ENCODE results near the gene PALMD. TPM values are rescaled to one million over a fixed set of nuclear protein-coding genes. Genes with fewer than 3 reads are reported as not detected.

Gene PALMD
- total RNA-seq, 1 donor from 2014 or later, result 122 TPM

- DNase-seq (ENCODE audit: missing footprints), result no peak
- no peak for ATAC-seq
- intact Hi-C loops (cut with DNase I), result no loop called here
These were observed 28.5 kb downstream of the PALMD start for GRCh38 chr1:99674115-99675064.

- ATAC-seq, result no peak
- intact Hi-C loops (cut with DNase I), result no loop called here
These were observed 29.4 kb downstream of the PALMD start for GRCh38 chr1:99675292-99675691.

GRCh38 chr1:99675994-99676393, 30.1 kb downstream of the PALMD start:
- DNase-seq (ENCODE audit: missing footprints), result no peak
- no peak for ATAC-seq
- intact Hi-C loops (cut with DNase I), result loop anchor here (2.0 kb wide), 1 partner anchor 29 kb away; the partner anchor contains the start of gene PALMD

More at GRCh38 chr1:99675292-99675691, 29.4 kb downstream of the PALMD start:
- no peak for DNase-seq (ENCODE audit: missing footprints)

- no peak for ATAC-seq
- intact Hi-C loops (cut with DNase I), result loop anchor here (2.0 kb wide), 1 partner anchor 30 kb away; the partner anchor contains the start of gene PALMD
- no peak for DNase-seq (ENCODE audit: missing footprints)
These were observed 31.0 kb downstream of the PALMD start for GRCh38 chr1:99676876-99677275.

GRCh38 chr1:99677416-99677815, 31.5 kb downstream of the PALMD start:
- no peak for DNase-seq (ENCODE audit: missing footprints)
- ATAC-seq, result peak; percentile 66
- intact Hi-C loops (cut with DNase I), result loop anchor here (2.0 kb wide), 1 partner anchor 31 kb away; the partner anchor contains the start of gene PALMD

- ATAC-seq, result no peak
- intact Hi-C loops (cut with DNase I), result no loop called here
- DNase-seq (ENCODE audit: missing footprints), result no peak
These were observed 34.4 kb downstream of the PALMD start for GRCh38 chr1:99680270-99680669.

GRCh38 chr1:99681583-99681982, 35.7 kb downstream of the PALMD start:
- intact Hi-C loops (cut with DNase I), result no loop called here

GRCh38 chr1:99682291-99682751, 36.4 kb downstream of the PALMD start:
- DNase-seq (ENCODE audit: missing footprints) (no peak), ATAC-seq (no peak)
- intact Hi-C loops (cut with DNase I), result no loop called here

More at GRCh38 chr1:99681583-99681982, 35.7 kb downstream of the PALMD start:
- ATAC-seq (no peak), DNase-seq (ENCODE audit: missing footprints) (peak; percentile 59)

GRCh38 chr1:99685516-99686180, 39.7 kb downstream of the PALMD start:
- intact Hi-C loops (cut with DNase I), result loop anchor here (5.0 kb wide), 2 partner anchors 138 to 153 kb away; no protein-coding TSS in a partner anchor
- ATAC-seq (peak; percentile 89), DNase-seq (ENCODE audit: missing footprints) (peak; percentile 70)

GRCh38 chr1:99691175-99691574, 45.3 kb downstream of the PALMD start:
- intact Hi-C loops (cut with DNase I), result no loop called here

GRCh38 chr1:99696616-99697015, 50.7 kb downstream of the PALMD start:
- intact Hi-C loops (cut with DNase I), result no loop called here
- no peak for DNase-seq (ENCODE audit: missing footprints)
- ATAC-seq, result no peak

More at GRCh38 chr1:99691175-99691574, 45.3 kb downstream of the PALMD start:
- DNase-seq (ENCODE audit: missing footprints), result no peak
- peak; percentile 21 for ATAC-seq

GRCh38 chr1:99697580-99697979, 51.7 kb downstream of the PALMD start:
- DNase-seq (ENCODE audit: missing footprints) (no peak), ATAC-seq (no peak)
- intact Hi-C loops (cut with DNase I), result no loop called here

- ATAC-seq, result no peak
- DNase-seq (ENCODE audit: missing footprints), result no peak
- intact Hi-C loops (cut with DNase I), result no loop called here
These were observed 54.1 kb downstream of the PALMD start for GRCh38 chr1:99700020-99700419.

- no peak for ATAC-seq
- DNase-seq (ENCODE audit: missing footprints), result no peak
- intact Hi-C loops (cut with DNase I), result no loop called here
These were observed 56.3 kb downstream of the PALMD start for GRCh38 chr1:99702221-99702620.

- no peak for DNase-seq (ENCODE audit: missing footprints)
- no peak for ATAC-seq
- intact Hi-C loops (cut with DNase I), result no loop called here
These were observed 58.5 kb downstream of the PALMD start for GRCh38 chr1:99704356-99704816.

- no peak for DNase-seq (ENCODE audit: missing footprints)
- intact Hi-C loops (cut with DNase I), result no loop called here
- no peak for ATAC-seq
These were observed 59.5 kb downstream of the PALMD start for GRCh38 chr1:99705385-99705784.

GRCh38 chr1:99707535-99708142, 61.7 kb downstream of the PALMD start:
- ATAC-seq, result peak; percentile 62
- intact Hi-C loops (cut with DNase I), result loop anchor here (2.0 kb wide), 2 partner anchors 227 to 527 kb away; no protein-coding TSS in a partner anchor
- no peak for DNase-seq (ENCODE audit: missing footprints)

- DNase-seq (ENCODE audit: missing footprints) (no peak), ATAC-seq (no peak)
- intact Hi-C loops (cut with DNase I), result no loop called here
These were observed 65.1 kb downstream of the PALMD start for GRCh38 chr1:99710994-99711393.

- DNase-seq (ENCODE audit: missing footprints) (no peak), ATAC-seq (no peak)
- intact Hi-C loops (cut with DNase I), result no loop called here
These were observed 67.1 kb downstream of the PALMD start for GRCh38 chr1:99713006-99713405.
